ENCODE results near the gene CHST7.
A peak's percentile ranks its signal among the peaks of the same experiment; 100 is the strongest.
"Not testable (repeated sequence)": the region's sequence is repeated elsewhere in the genome, so short reads cannot be mapped to it uniquely, and the experiment has no call there.

The CHST7 gene, protein sequence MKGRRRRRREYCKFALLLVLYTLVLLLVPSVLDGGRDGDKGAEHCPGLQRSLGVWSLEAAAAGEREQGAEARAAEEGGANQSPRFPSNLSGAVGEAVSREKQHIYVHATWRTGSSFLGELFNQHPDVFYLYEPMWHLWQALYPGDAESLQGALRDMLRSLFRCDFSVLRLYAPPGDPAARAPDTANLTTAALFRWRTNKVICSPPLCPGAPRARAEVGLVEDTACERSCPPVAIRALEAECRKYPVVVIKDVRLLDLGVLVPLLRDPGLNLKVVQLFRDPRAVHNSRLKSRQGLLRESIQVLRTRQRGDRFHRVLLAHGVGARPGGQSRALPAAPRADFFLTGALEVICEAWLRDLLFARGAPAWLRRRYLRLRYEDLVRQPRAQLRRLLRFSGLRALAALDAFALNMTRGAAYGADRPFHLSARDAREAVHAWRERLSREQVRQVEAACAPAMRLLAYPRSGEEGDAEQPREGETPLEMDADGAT

DNA sequence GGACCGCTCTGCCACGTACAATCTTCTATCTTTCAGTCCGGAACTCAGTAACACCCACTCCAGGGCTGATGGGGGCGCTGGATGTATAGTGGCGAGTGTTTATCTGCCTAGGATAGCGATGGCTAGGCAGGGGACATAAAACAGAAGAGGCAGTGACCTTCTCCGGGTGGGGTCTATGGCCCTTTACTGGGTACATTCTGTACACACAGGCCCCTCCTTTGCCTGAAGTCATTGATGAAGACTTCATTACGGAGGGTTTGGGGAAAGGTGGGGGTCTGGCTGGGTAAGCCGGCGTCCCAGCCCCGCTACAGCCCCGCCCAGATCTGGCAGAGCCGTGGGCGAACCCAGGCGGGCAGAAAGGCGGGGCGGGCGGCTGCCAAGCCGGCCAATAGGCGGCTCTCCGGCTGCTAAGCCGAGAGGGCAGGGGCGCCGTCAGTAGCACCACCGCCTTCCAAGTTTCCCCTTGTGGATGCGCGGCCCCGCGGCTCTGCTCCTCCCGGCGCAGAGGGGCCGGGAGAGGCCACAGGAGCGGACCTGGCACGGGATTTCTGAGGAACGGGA lies at the start of gene CHST7:
TSS of gene CHST7 (plus strand) at position 435 of the 561 bp plus-strand sequence. CDS start 167 bp downstream, outside the sequence.
- Histone ChIP-seq H3K9me3 (no peaks in the 10 kb centered on the region), H3K4me3 (peak within 1 kb of the TSS; percentile 60 to 73), H3K27me3 (no peaks in the 10 kb centered on the region), H3K36me3 (no peaks in the 10 kb centered on the region), H3K27ac (peak within 1 kb of the TSS; percentile 64 to 70), H3K4me1 (peaks cover 0 to 23% (median 0%) of the 10 kb centered on the region in 4 donors)
- TF ChIP-seq, protein P1, sequence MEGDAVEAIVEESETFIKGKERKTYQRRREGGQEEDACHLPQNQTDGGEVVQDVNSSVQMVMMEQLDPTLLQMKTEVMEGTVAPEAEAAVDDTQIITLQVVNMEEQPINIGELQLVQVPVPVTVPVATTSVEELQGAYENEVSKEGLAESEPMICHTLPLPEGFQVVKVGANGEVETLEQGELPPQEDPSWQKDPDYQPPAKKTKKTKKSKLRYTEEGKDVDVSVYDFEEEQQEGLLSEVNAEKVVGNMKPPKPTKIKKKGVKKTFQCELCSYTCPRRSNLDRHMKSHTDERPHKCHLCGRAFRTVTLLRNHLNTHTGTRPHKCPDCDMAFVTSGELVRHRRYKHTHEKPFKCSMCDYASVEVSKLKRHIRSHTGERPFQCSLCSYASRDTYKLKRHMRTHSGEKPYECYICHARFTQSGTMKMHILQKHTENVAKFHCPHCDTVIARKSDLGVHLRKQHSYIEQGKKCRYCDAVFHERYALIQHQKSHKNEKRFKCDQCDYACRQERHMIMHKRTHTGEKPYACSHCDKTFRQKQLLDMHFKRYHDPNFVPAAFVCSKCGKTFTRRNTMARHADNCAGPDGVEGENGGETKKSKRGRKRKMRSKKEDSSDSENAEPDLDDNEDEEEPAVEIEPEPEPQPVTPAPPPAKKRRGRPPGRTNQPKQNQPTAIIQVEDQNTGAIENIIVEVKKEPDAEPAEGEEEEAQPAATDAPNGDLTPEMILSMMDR (IDR thresholded peaks at IDR 0.05), result peak; percentile 8 to 20
- peak; percentile 60 to 76 for DNase-seq
- intact Hi-C loops (cut with DNase I; ENCODE audit: low total_unique reads), result no loop called here

DNA sequence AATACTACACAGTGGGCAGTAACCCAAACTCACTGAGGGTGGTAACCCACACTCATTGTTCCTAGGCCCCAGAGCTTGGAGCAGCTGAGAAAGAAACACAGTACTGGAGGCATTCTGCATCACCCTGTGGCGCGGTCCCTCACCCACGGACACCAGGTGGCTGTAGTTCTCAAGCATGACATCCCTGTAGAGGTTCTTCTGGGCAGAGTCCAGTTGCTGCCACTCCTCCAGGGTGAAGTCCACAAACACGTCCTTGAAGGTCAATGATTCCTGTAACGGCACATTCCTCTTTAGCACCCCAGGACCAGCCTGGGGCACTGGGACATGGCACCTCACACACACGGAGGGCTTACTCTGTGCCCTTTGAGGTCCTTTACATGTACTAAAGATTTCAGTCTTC lies 44.9 kb upstream of the CHST7 start:
- H3K4me1 ChIP-seq; intact Hi-C loops (cut with DNase I; ENCODE audit: low total_unique reads); DNase-seq; H3K27me3 ChIP-seq; H3K4me3 ChIP-seq; H3K36me3 ChIP-seq; H3K27ac ChIP-seq; H3K9me3 ChIP-seq: not testable (repeated sequence)

DNA sequence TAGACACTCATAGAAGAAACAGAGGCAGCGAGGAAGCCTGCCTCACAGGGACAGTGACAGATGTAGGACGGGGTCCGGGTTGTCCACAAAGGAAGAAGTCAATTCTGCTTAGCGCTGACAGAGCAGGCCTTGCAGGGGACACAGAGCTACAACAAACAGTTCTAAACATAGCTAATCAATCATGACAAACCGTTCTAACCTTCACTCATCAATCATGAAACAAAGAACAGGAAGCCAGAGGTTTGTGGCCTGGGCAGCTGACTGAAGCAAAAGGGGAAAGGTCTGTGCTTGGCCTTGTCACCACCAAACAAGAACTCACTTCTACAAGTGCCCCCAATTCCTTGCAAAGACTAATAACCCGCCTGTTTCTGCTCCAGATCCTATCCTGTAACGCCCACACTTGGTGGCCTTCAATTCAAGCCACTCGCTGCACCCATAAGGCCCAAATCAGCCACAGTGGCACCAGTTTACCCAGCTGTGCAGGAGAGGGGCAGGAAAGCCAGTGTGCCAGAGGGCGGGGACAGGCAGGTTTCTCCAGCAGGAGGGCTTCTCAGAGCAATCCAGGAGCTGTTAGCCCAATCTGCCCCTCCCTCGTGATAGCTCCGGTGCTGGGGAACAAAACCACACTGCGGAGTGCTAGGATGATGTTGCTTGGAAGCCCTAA lies 43.7 kb upstream of the CHST7 start:
- H3K36me3 ChIP-seq; intact Hi-C loops (cut with DNase I; ENCODE audit: low total_unique reads); H3K4me1 ChIP-seq; H3K4me3 ChIP-seq; H3K27ac ChIP-seq; H3K9me3 ChIP-seq; H3K27me3 ChIP-seq; DNase-seq: not testable (repeated sequence)

DNA sequence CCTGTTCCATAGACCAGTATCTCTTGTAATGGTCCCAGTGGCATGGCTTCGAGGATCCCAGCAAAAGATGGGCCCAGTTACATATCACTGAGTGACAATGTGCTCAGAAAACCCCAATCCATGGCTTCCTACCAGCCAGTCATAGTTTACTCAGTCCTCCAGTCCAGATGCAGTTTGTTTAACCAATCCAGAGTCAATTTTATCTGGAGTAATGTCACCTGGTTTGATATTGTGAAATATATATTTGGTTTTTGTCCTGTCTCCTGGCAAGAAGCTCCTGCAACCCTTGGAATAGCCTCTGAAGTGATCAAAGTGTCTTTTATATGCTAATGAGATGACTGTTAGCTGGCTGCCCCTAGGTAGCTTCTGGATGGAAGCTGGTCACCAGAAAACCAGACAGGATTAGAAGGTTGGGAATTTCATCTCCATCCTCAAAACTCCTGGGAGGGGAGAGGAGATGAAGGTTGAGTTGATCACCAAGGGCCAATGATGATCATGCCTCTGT lies 43.1 kb upstream of the CHST7 start:
- H3K27ac ChIP-seq; H3K9me3 ChIP-seq; H3K27me3 ChIP-seq; intact Hi-C loops (cut with DNase I; ENCODE audit: low total_unique reads); H3K4me3 ChIP-seq; H3K4me1 ChIP-seq; H3K36me3 ChIP-seq; DNase-seq: not testable (repeated sequence)

DNA sequence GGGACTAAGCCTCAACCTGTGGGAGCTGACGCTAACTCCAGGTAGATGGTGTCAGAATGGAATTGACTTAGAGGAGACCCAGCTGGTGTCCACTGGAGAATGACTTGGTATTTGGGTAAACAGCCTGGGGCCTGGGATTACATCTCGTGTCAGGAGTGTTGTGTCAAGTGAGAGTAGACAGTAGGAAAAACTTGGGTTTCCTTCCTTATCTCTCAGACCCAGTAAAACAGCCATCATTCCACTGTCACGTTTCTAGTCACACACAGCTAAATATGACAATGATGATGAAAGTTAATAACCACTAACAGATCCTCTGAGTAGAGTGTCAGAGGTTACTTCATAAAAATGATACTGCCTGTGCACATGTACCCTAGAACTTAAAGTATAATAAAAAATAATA lies 42.1 kb upstream of the CHST7 start:
- DNase-seq, result no peak
- Histone ChIP-seq H3K4me1 (no peaks in the 10 kb centered on the region), H3K27ac (no peak overlapping the region), H3K36me3 (no peaks in the 10 kb centered on the region), H3K27me3 (no peaks in the 10 kb centered on the region), H3K9me3 (no peaks in the 10 kb centered on the region), H3K4me3 (no peak overlapping the region)
- TF ChIP-seq, protein P1 (IDR thresholded peaks at IDR 0.05), result no peak
- intact Hi-C loops (cut with DNase I; ENCODE audit: low total_unique reads), result no loop called here

DNA sequence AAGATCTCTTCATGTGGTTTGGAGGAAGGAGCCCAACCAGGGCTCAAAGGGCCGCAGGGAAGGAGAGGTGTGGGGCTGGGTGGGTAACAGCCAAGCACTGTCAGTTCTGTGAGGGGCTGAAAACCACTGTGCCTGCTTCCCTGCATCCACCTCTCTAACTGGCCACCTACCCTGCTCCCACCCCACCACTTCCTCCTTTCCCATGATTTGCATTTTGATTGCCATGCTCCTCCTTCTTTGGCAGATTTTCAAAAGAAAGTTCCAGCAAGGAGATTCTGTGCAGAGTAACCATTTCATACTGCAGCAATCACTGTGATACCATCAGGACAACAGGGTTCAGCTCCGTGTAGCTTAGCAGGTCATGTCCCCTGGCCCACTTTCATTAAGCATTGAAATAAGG lies 30.1 kb upstream of the CHST7 start:
- DNase-seq, result no peak
- Histone ChIP-seq H3K9me3 (no peaks in the 10 kb centered on the region), H3K4me1 (peaks cover 0 to 15% (median 10%) of the 10 kb centered on the region in 4 donors), H3K27me3 (no peaks in the 10 kb centered on the region), H3K27ac (no peak overlapping the region), H3K4me3 (no peak overlapping the region), H3K36me3 (peaks cover 0 to 5% (median 0%) of the 10 kb centered on the region in 3 donors)
- TF ChIP-seq, protein P1 (IDR thresholded peaks at IDR 0.05), result no peak
- intact Hi-C loops (cut with DNase I; ENCODE audit: low total_unique reads), result no loop called here

DNA sequence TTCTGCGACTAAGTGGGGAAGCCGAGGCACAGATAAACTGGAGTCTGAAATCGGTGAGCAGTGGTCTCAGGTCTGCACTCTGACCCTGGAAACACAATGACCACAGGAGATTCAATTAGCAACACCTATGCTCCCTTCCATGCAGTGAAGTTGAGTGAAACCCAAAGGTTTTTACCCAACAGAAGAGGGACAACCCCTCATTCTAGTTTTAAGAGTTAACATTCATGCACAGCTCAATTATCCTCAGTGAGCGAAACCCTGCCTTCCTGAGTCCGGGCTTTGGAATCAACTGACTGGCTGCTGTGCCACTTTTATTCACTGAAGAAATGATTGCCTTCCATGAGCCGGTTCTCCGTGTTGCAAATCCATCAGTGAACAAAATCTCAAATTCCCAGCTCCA lies 29.0 kb upstream of the CHST7 start:
- Histone ChIP-seq H3K27ac (peak overlapping the region; percentile 84 to 89), H3K4me3 (peak overlapping the region; percentile 70 to 78), H3K4me1 (peaks cover 0 to 15% (median 10%) of the 10 kb centered on the region in 4 donors)
- intact Hi-C loops (cut with DNase I; ENCODE audit: low total_unique reads); DNase-seq; H3K27me3 ChIP-seq; H3K36me3 ChIP-seq; H3K9me3 ChIP-seq: not testable (repeated sequence)
